A673 (cell line): Measurements from ENCODE around the gene TIMM13. TPM values are rescaled to one million over a fixed set of nuclear protein-coding genes. Genes with fewer than 3 reads are reported as not detected.

Source experiments
- BruUV-seq: library from RNA; stranded (reverse); fragments of 400-500 nt; replicated peaks from 2 replicates; lab custom pipeline; 2021; lab: Mats Ljungman, UMichigan
- CTCF ChIA-PET: fragments of 300-600 bp; sonication (Branson Sonifier 250); formaldehyde crosslinking; loops from one replicate; lab custom pipeline; 2022; ENCODE audit warnings: antibody characterized with exemption; lab: Charles Lee
- POLR2A ChIA-PET: fragments of 300-600 bp; sonication (Branson Sonifier 250); formaldehyde crosslinking; loops from one replicate; lab custom pipeline; 2022; ENCODE audit warnings: antibody characterized with exemption; ENCODE audit not compliant: low non-redundant PET; lab: Charles Lee
- DNase-seq: peaks from one replicate; pipeline ENCODE4 v3.0.0-alpha.2; 2015; ENCODE audit warnings: low spot score
- H3K27ac ChIP-seq: fragments of 200-600 bp; sonication (generic); 2 replicates; pipeline ENCODE4 v1.5.1; 2016; ENCODE audit warnings: mixed run types, low read depth, mild to moderate bottlenecking, mixed read lengths, antibody characterized with exemption, low read length; ENCODE audit not compliant: poor library complexity, severe bottlenecking
- H3K27me3 ChIP-seq: fragments of 200-600 bp; sonication (generic); replicated peaks from 2 replicates; pipeline ENCODE4 v1.6.1; 2017; ENCODE audit warnings: mixed run types, low read depth, mild to moderate bottlenecking, mixed read lengths, antibody characterized with exemption, low read length; ENCODE audit not compliant: insufficient read depth, poor library complexity
- H3K36me3 ChIP-seq: fragments of 200-600 bp; sonication (generic); 2 replicates; pipeline ENCODE4 v1.6.1; 2016; ENCODE audit warnings: mixed run types, mild to moderate bottlenecking, mixed read lengths, antibody characterized with exemption, low read length; ENCODE audit not compliant: insufficient read depth, poor library complexity, severe bottlenecking
- H3K4me1 ChIP-seq: fragments of 200-600 bp; sonication (generic); 2 replicates; pipeline ENCODE4 v1.6.1; 2017; ENCODE audit warnings: mixed run types, mild to moderate bottlenecking, mixed read lengths, antibody characterized with exemption, low read length; ENCODE audit not compliant: insufficient read depth, poor library complexity, severe bottlenecking
- H3K4me3 ChIP-seq: fragments of 200-600 bp; sonication (generic); 2 replicates; pipeline ENCODE4 v1.5.1; 2016; ENCODE audit warnings: low read depth, mixed run types, mild to moderate bottlenecking, mixed read lengths, low read length; ENCODE audit not compliant: poor library complexity, severe bottlenecking
- H3K9me3 ChIP-seq: fragments of 200-600 bp; sonication (generic); 2 replicates; pipeline ENCODE4 v1.6.1; 2016; ENCODE audit warnings: mixed run types, low read depth, mild to moderate bottlenecking, mixed read lengths, antibody characterized with exemption, low read length; ENCODE audit not compliant: poor library complexity, severe bottlenecking
- EZH2 ChIP-seq: fragments of 200-600 bp; sonication (generic); IDR thresholded peaks from 2 replicates; pipeline ENCODE4 v1.6.1; 2017; ENCODE audit warnings: borderline replicate concordance, low read depth, mild to moderate bottlenecking, mixed read lengths, antibody characterized with exemption, low read length; ENCODE audit not compliant: poor library complexity, severe bottlenecking
- intact Hi-C: fragments of 100-400 bp; cut with micrococcal nuclease; formaldehyde crosslinking; loops from one replicate; pipeline ENCODE4 v1.10.0; 2022; ENCODE audit not compliant: unreplicated experiment
- total RNA-seq: library from RNA; stranded (reverse); gene quantifications from 2 replicates; pipeline ENCODE4 v1.2.3, GENCODE V29; 2021
- TF ChIP-seq, protein P1 (sequence below): fragments of 300-800, 200-600 bp; sonication (generic); conservative IDR thresholded peaks from 2 replicates; pipeline ENCODE4 v1.5.1; 2017; ENCODE audit warnings: low read depth, mild to moderate bottlenecking, antibody characterized with exemption, low read length, moderate library complexity, mixed read lengths

Gene TIMM13
- total RNA-seq, 1 experiment from 2014 or later, result 213 TPM

GRCh38 chr19:2392366-2392765 lies 35.0 kb downstream of the TIMM13 start:
- Histone ChIP-seq H3K9me3 (no peaks in the 10 kb centered on the region), H3K4me3 (no peak overlapping the region), H3K27me3 (no peaks in the 10 kb centered on the region), H3K4me1 (no peaks in the 10 kb centered on the region), H3K36me3 (no peaks in the 10 kb centered on the region), H3K27ac (no peak overlapping the region)
- TF ChIP-seq, protein P1, sequence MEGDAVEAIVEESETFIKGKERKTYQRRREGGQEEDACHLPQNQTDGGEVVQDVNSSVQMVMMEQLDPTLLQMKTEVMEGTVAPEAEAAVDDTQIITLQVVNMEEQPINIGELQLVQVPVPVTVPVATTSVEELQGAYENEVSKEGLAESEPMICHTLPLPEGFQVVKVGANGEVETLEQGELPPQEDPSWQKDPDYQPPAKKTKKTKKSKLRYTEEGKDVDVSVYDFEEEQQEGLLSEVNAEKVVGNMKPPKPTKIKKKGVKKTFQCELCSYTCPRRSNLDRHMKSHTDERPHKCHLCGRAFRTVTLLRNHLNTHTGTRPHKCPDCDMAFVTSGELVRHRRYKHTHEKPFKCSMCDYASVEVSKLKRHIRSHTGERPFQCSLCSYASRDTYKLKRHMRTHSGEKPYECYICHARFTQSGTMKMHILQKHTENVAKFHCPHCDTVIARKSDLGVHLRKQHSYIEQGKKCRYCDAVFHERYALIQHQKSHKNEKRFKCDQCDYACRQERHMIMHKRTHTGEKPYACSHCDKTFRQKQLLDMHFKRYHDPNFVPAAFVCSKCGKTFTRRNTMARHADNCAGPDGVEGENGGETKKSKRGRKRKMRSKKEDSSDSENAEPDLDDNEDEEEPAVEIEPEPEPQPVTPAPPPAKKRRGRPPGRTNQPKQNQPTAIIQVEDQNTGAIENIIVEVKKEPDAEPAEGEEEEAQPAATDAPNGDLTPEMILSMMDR, result no peak
- TF ChIP-seq EZH2, result no peak
- no TSS peak for BruUV-seq
- intact Hi-C loops, result loop anchor here (10.0 kb wide), 1 partner anchor 222 kb away; no protein-coding TSS in a partner anchor
- DNase-seq, result no peak
- POLR2A ChIA-PET, result interaction anchor here (0.7 kb wide), 1 partner anchor 149 kb away, joined by 3 read pairs; no protein-coding TSS in a partner anchor
- CTCF ChIA-PET, result interaction anchor here (0.7 to 1.2 kb wide), 4 partner anchors 117 to 170 kb away, joined by 3 to 5 read pairs (median 4); partner anchors contain the start of gene PLEKHJ1

DNA sequence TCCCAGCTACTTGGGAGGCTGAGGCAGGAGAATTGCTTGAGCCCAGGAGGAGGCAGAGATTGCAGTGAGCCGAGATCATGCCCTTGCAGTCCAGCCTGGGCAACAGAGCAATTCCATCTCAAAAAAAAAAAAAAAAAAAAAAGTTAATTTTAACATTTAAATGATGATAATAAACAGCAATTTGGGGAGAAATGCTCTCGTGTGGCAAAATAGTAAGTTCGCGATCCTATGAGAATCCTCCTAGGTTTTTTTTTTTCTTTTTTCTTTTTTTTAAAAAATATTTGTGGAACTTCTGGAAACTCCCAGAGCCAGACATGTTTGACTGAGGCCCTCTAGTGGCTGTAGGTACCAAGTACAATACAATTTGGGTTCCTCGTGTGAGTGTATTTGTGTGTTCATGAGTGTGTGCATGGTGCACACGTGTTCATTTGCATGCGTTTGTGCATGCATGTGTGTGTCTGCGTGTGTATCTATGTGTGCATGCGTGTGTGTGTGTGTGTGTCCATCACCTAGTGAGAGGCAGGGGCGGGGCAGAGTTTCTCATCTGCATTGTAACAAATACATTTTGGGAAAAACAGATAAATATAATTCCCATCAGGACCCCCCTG lies 36.2 kb downstream of the TIMM13 start:
- CTCF ChIA-PET, result interaction anchor here (0.7 to 0.9 kb wide), 3 partner anchors 116 to 342 kb away, joined by 4 to 5 read pairs (median 5); no protein-coding TSS in a partner anchor

GRCh38 chr19:2389594-2389993 lies 37.8 kb downstream of the TIMM13 start:
- H3K27me3 ChIP-seq, result no peaks in the 10 kb centered on the region
- ChIA-PET CTCF (no interaction called here), POLR2A (no interaction called here)
- H3K4me1 ChIP-seq, result no peaks in the 10 kb centered on the region
- H3K36me3 ChIP-seq, result no peaks in the 10 kb centered on the region
- no TSS peak for BruUV-seq
- TF ChIP-seq, protein P1, result no peak
- TF ChIP-seq EZH2, result no peak
- no peak overlapping the region for H3K27ac ChIP-seq
- intact Hi-C loops, result loop anchor here (5.0 kb wide), 1 partner anchor 62 kb away; the partner anchor contains the start of genes LSM7 and SPPL2B
- DNase-seq, result no peak
- no peaks in the 10 kb centered on the region for H3K9me3 ChIP-seq
- no peak overlapping the region for H3K4me3 ChIP-seq

More for the DNA sequence above, 36.2 kb downstream of the TIMM13 start:
- no peak overlapping the region for H3K4me3 ChIP-seq
- H3K4me1 ChIP-seq, result no peaks in the 10 kb centered on the region
- H3K27me3 ChIP-seq, result no peaks in the 10 kb centered on the region
- BruUV-seq, result no TSS peak
- H3K9me3 ChIP-seq, result no peaks in the 10 kb centered on the region
- TF ChIP-seq, protein P1, result peak; percentile 87
- TF ChIP-seq EZH2, result no peak
- POLR2A ChIA-PET, result no interaction called here
- peak; percentile 82 for DNase-seq
- no peak overlapping the region for H3K27ac ChIP-seq
- intact Hi-C loops, result loop anchor here (1.0 to 10.0 kb wide), 2 partner anchors 116 to 224 kb away; no protein-coding TSS in a partner anchor
- no peaks in the 10 kb centered on the region for H3K36me3 ChIP-seq
